PC-3 (cell line): Measurements from ENCODE around the gene HES3.

Source experiments
- EZH2 ChIP-seq: fragments of 300-600 bp; sonication (generic); IDR thresholded peaks from one replicate; pipeline ENCODE4 v1.6.1; 2017; ENCODE audit warnings: antibody characterized with exemption, mild to moderate bottlenecking, low read length; ENCODE audit not compliant: unreplicated experiment
- EZH2phosphoT487 ChIP-seq: fragments of 300-600 bp; sonication (generic); IDR thresholded peaks from 2 replicates; pipeline ENCODE4 v1.6.1; 2018; ENCODE audit warnings: mild to moderate bottlenecking, antibody characterized with exemption, low read length, borderline replicate concordance
- TF ChIP-seq, protein P1 (sequence below): fragments of 300-600 bp; sonication (generic); conservative IDR thresholded peaks from 2 replicates; pipeline ENCODE4 v1.5.1; 2017; ENCODE audit warnings: antibody characterized with exemption, low read depth, mild to moderate bottlenecking, low read length

DNA sequence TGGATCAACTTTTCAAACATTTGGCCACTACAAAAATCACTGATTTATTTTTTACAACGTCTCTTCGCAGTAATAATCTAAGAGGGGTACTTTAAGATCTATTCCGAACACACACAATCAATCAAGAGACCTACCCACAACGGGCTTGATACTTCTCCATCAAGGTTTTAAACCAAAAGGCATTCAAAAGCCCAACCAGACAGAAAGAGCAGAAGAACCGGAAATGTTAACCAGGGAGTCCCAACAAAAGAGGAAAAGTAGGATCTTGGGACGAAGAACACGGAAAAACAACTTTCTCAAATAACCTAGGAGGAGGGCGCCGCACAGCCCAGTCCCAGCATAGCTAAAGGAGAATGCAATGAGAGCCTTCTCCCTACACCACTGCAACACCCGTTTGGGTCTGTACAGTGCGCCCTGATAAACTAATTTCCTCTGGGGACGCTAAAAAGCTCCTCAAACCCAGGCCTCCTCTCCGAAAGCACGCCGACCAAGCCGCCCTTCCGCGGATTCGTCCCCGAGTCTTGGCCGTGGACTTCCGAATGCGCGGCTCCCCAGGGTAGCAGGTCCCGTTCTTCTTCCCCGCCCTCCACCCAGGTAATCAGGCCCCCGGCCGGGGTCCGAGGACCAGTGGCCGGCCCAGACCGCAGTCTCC is 45.2 kb upstream of the HES3 start:
- TF ChIP-seq, protein P1, sequence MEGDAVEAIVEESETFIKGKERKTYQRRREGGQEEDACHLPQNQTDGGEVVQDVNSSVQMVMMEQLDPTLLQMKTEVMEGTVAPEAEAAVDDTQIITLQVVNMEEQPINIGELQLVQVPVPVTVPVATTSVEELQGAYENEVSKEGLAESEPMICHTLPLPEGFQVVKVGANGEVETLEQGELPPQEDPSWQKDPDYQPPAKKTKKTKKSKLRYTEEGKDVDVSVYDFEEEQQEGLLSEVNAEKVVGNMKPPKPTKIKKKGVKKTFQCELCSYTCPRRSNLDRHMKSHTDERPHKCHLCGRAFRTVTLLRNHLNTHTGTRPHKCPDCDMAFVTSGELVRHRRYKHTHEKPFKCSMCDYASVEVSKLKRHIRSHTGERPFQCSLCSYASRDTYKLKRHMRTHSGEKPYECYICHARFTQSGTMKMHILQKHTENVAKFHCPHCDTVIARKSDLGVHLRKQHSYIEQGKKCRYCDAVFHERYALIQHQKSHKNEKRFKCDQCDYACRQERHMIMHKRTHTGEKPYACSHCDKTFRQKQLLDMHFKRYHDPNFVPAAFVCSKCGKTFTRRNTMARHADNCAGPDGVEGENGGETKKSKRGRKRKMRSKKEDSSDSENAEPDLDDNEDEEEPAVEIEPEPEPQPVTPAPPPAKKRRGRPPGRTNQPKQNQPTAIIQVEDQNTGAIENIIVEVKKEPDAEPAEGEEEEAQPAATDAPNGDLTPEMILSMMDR: no peak
- TF ChIP-seq EZH2 (no peak), EZH2phosphoT487 (no peak)
